Thyroid gland (tissue), 4 donors: Measurements from ENCODE around the gene IGDCC3.

Experiments used
- CTCF ChIP-seq, 6 experiments: fragments of 200-600 bp in 3 of 6; fragments of 450-650 bp in 3 of 6; sonication (generic) in 3 of 6; IDR thresholded peaks; one replicate each; pipeline ENCODE4 v1.5.1; 2016 to 2019; ENCODE audit warnings: antibody characterized with exemption in 6 of 6, mild to moderate bottlenecking in 2 of 6, inconsistent platforms in 1 of 6, moderate library complexity in 1 of 6
- POLR2A ChIP-seq, 2 donors: fragments of 450-650 bp; IDR thresholded peaks; one replicate each; pipeline ENCODE4 v1.6.1; 2017; ENCODE audit warnings: antibody characterized with exemption in 2 of 2, mild to moderate bottlenecking in 2 of 2, moderate library complexity in 1 of 2

- TF ChIP-seq POLR2A (IDR thresholded peaks at IDR 0.05) = no peak
- no peak for TF ChIP-seq CTCF (IDR thresholded peaks at IDR 0.05)
Observed at GRCh38 chr15:65377976-65378366, at the start of gene IGDCC3.
